ENCODE measurements around the gene TSPEAR.
"Not testable (repeated sequence)": the region's sequence is repeated elsewhere in the genome, so short reads cannot be mapped to it uniquely, and the experiment has no call there.

TSPEAR gene

DNA sequence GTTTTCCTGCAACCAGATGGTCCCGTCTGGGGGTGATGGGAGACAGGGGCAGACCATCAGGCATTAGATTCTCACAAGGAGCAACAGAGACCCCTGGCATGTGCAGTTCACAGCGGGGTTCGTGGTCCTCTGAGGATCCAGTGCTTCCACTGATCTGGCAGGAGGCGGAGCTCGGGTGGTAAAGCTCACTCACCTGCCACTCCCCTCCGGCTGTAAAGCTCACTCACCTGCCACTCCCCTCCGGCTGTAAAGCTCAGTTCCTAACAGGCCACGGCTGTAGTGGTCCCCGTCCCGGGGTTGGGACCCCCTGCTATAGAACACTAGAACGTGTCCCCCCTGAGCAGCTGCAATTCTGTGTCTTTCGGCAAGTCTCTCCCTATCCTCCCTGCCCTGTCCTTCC, 9.8 kb downstream of the TSPEAR start:
- no peak for DNase-seq

DNA sequence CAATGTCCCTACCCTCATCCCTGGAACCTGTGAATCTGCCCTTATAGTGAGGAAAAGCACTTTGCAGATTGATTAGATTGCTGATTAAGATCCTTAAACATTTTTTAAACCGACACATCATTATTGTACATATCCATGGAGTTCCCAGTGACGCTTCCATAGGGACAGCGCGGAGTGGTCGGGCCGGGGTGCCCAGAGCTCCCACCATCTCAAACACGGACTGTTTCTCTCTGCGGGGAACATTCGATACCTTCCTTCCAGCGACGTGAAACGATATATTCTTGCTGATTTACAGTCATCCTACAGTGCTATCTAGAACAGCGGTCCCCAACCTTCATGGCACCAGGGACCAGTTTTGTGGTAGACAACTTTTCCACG, 10.4 kb downstream of the TSPEAR start:
- DNase-seq, result no peak

DNA sequence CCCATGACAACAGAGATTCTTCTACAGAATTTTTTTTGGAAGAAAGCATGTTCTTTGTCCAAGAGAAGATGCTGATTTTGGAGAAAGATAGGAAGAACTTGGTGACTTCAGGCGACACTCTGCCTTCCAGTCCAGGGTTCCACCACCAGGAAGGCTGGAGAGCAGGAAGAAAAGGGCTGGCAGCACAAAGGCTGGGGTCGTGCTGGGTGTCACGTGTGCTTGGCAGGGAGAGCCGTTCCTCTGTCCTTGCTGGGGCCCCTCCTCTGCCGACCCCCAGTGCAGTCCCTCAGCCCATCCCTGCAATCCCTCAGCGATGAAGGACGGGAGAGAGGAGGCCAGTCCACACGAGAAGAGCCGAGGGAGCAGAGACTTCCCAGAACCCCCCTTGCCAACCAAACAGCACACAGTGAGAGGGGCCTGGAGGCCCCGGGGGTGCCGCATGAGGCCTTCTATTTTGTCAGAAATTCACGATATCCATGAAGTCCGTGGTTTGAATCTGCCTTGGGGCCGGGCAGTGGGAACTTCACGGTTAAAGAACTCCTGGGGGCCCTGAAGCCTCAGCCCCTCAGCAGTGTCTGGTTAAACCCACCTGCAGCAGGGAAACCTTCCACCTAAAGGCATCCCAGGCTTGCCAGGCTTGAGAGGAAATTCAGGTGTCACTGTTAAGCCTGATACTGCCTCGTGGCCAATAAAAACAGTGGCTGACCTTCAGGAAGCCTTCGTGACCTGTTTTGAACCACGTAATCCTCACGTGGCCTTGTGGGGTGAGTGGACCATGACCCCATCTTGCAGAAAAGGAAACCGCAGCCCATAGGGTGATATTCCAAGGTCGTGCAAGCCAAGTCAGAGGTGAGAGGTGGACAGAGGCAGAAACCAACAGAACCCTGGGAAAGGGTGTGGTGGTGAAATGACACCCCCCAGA, 11.0 kb downstream of the TSPEAR start:
- no peak for DNase-seq

DNA sequence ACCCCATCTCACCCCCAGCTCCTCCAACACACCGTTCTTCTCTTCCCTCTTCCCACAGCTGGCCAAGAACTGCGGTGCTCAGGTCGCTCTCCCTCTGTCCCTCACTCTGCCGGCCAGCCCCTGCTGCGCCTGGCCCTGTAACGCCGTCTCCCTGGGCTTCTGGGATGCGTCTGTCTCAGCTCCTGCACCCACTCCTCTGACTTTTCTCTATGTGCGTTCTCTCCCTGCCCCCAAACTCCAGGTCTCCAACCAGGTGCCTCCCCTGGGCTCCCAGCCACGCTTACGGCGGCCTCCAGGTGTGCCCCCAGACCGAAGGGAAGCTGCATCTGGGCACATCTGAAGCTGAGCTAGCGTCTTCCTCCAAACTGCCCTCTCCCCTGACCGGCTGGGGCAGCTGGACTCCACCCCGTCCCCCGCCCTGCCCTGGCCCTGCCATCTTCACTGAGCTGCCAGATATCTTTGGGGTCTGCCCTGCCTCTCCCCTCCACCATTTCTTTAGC, 11.8 kb downstream of the TSPEAR start:
- no peak for DNase-seq

DNA sequence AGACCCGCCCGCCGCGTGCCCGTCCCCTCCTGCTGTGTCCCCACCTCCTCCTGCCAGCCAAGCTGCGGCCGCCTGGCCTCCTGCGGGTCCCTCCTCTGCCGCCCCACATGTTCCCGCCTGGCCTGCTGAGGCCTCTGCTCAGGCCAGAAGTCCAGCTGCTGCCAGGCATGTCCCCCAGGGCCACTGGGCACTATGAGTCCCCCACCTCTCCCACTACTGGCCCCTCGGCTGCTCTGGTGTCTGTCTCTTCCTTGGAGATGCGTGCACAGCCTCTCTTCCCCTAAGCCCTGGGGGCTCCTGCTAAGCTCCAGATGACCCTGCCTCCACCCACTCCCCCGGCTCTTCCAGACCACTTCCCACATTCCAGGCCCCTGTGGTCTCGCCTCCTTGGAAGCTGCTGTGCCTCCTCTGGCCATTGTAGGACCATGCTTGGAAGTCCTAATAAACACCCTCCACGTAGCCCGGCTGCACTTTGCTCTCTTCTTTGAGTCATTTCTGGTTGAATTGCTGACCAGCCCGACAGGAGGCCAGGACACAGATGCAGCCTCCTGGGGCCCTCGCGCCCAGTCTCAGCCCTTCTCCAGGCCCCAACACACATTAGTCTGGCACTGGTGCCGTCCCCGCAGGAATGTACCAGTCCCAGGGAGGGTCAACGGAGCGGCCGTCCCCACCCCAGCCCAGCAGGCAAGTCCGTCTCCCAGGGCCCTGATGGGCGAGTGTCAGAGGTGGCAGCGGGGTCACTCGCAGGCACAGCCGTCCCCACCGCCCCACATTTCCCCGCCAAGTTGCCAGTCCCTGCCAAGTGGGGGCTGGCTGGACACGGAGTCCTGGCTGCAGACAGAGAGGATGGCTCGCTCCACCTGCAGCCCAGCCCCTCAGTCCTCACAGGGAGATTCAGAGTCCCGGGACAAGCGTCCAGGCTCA, 13.3 kb downstream of the TSPEAR start:
- DNase-seq, result no peak

DNA sequence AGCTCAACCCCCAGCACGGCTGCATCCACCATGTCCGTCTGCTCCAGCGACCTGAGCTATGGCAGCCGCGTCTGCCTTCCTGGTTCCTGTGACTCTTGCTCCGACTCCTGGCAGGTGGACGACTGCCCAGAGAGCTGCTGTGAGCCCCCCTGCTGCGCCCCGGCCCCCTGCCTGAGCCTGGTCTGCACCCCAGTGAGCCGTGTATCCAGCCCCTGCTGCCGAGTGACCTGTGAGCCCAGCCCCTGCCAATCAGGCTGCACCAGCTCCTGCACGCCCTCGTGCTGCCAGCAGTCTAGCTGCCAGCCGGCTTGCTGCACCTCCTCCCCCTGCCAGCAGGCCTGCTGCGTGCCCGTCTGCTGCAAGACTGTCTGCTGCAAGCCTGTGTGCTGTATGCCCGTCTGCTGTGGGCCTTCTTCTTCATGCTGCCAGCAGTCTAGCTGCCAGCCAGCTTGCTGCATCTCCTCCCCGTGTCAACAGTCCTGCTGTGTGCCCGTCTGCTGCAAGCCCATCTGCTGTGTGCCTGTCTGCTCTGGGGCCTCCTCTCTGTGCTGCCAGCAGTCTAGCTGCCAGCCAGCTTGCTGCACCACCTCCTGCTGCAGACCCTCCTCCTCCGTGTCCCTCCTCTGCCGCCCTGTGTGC, 14.1 kb downstream of the TSPEAR start, which contains the start of gene KRTAP10-12:
KRTAP10-12 (plus strand) TSS at position 1 of the 639 bp plus-strand sequence; CDS start at position 31, 30 bp downstream.
- DNase-seq, result not testable (repeated sequence)

DNA sequence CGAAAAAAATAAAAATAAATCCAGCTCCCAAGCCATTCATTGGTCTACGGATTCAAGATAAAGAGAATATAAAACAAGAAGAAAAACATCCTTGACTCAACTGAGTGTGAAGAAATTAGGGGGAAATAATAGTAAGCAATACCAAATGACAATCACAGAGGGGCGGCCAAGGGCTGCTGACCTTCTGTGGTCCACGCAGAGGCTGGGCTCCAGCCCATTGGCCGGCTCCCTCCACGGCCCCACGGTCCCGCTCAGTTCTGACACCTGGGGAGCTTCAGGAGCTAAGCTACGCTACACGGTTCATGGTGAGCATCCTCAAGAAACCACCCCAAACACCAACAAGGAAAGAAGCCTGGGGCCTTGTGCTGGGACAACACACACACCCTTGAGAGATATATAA, 14.8 kb downstream of the TSPEAR start:
- DNase-seq, result no peak

DNA sequence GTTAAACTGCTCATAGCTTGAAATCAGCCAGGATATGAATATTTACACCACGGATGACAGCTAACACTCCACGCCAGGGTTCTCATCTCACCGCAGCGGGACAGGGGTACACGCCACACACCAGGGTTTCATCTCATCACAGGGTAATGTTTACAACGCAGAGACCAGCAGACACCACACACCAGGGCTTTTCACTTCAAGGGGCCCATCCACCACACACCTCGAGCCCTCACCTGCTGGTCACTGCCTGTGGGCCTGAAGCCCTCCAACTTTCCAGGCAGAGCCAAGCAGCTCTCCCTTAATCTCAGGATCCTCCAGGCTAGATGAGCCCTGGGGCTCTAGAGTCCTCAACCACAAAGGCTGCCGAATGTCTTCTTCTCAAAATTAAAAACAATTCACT, 15.7 kb downstream of the TSPEAR start:
- no peak for DNase-seq

DNA sequence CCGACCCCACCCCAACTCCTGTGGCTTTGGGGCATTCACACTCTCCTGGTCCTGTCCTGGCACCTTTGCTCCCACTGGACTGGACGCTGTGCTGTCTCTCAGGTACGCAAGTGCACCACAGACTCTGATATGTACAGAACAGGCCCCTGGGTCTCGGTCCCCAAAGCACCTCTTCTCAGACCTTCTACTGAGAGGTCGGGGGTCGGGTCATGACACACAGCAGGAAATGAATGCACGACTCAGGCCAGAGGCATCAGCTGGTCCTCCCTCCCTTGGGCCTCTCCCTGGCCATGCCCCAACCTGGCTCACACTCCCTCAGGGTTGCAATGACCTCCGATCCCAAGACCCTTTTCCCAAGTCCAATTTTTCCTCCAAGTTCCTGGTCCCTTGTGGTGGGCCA, 16.2 kb downstream of the TSPEAR start:
- no peak for DNase-seq

DNA sequence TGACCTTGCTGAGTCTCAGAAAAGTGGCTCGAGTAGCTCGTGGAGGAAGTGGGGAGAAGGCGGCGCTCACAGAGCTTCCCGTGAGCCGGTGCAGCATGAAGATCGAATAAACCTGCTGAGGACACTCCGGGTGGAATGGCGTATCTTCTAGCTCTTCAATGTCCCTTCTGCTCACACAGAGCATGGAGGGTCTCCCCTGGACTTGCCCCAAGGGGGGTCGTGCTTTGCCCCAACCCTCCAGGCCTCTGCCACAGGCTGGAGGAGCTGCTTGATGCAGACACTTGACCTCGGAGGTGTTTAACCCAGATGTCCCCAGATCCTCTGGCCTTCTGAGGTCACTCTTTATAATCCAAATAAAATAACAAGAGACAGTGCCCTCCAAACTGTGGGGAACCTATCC, 16.6 kb downstream of the TSPEAR start:
- DNase-seq, result no peak

DNA sequence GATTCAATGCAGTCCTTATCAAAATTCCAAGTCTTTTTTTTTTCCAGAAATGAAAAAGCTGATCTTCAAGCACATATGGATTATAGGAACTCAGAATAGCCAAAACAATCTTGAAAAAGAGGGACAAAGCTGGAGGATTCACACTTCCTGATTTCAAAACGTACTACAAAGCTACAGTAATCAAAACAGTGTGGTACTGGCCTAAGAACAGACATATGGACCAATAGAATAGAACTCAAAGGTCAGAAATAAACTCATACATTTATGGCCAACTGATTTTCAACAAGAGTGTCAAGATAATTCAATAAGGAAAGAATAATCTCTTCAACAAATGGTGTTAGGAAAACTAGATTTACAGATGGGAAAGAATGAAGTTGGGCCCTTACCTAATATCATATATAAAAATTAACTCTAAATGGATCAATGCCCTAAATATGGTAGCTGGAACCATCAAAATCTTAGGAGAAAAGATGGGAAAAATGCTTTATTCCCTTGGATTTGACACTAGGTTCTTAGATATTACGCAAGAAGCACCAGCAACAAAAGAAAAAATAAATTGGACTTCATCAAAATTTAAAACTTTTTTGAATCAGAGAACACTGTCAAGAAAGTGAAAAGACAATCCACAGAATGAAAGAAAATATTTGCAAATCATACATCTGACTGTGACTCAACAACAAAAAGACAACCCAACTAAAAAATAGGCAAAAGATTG, 18.4 kb downstream of the TSPEAR start:
- DNase-seq, result no peak

DNA sequence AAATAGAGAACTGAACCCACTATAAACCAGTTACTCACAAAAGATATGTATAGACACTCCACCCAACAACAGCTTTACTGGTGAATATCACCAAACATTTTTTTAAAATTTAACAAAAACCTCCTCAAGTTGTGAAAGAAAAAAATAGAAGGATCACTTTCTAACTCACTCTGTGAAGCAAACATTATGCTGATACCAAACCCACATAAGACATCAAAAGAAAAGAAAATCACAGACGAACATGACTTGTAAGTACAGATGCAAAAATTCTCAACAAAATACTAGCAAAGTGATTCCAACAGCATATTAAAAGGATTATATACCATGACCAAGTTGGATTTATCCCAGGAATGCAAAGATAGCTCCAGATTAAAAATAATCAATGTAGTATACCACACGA, 19.7 kb downstream of the TSPEAR start:
- DNase-seq, result no peak

DNA sequence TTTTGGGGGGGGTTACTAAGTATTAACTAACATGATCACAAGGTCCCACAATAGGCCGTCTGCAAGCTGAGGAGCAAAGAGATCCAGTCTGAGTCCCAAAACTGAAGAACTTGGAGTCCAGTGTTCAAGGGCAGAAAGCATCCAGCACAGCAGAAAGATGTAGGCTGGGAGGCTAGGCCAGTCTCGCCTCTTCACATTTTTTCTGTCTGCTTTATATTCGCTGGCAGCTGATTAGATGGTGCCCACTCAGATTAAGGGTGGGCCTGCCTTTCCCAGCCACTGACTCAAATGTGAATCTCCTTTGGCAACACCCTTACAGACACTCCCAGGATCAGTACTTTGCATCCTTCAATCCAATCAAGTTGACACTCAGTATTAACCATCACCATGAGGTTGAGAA, 21.6 kb downstream of the TSPEAR start:
- DNase-seq, result not testable (repeated sequence)

DNA sequence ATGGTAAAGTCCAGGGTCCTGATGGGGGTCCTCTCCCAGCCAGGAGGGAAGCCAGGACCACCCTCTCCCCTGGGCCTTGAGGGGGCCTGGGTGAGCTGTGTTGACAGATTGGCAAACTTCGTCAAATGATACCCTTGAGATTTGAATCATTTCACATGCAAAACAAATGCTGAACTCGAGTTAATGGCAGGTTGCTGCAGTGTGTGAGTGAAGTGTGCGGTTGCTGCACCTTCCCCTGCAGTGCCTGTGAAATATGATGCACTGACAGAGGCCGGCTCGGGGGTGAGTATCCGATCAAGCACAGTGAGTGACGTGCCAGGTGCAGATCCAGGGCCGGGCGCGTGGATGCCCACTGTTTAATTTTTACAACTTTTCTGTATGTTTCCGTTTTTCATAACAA, 23.7 kb downstream of the TSPEAR start:
- DNase-seq, result no peak

DNA sequence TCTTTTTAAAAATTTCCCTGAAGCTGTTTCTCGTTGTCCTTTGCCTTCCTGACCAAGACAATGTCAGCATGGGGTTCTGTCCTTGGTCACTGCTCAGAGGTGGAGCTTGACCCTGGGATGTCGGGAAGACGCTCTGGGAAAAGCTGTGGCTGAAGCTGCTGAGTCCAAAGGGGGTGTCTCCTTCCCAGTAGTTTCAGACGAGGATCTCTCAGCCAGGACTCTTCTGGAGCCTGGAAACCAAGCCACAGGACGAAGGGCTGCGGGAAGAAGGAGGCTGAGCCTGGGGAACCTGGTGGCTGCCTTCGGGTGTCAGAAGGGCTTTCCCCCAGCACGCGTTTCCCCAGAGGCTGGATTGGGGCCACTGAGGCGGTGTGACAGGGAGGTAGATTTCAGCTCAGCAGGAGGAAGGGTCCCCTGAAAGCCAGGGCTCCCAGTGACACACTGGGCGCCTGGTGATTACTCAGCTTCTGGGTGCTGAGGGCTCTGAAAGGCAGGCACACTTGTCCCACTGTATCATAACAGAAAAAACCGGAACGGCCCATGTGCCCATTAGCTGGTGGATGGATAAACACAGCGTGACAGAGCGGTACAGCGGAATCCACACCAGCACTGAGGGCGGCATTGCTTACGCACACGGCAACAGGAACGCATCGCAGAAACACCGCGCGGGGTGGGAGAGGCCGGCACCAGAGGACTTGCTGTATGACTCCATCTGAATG, 24.4 kb downstream of the TSPEAR start:
- DNase-seq, result no peak

DNA sequence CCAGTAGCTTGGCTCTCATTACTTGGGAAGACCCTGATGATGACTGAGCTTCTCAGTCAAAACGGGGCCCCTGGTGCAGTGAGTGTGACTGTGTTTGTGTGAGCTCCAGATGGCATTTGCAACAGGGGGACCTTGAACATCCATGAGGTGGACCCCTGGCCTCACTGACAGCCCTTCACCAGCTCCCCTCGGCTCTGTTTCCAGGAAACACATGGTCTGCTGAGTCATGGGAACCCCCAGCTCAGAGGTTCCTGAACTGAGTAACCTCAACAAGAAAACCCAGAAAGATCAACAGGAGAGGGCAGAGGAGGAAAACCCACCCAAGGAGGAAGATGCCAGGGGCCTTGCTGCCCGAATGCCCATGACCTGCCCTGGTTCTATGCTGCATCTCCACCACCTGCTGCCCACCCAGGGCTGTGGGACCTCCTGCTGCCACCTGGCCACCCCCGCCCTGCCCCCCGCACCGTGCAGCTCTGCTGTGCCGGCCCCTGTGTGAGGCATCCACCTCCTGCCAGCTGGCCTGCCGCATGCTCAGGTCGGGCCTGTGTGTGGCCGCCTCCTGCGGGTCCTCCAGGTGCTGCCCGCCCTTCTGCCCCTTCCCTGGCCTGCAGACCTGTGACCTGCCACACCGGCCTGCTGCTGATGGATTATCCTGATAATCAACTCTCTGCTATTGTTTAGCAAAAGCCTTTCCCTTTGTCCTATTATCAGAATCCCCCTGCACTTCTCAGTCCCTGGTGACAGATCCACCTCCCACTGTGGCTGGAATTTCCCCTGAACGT, 25.2 kb downstream of the TSPEAR start:
- no peak for DNase-seq

DNA sequence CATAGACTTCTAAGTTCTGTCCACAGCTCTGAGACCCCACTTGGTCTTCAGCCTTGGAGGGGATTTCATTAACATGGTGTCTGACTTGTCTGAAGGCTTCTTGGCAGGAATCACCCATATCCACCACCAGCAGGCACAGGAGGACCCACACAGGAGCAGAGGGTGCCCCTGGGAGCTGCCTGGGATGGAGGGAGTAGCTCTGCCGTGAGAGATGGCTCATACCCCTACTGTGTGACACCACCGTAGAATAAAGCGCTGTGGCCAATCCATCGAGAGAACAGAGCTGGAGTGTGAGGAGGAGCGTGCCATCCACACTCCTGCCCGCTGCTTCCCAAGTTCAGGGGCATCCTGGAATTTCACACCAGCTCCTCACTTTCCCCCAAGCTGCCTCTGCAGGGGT, 26.3 kb downstream of the TSPEAR start:
- DNase-seq, result not testable (repeated sequence)

DNA sequence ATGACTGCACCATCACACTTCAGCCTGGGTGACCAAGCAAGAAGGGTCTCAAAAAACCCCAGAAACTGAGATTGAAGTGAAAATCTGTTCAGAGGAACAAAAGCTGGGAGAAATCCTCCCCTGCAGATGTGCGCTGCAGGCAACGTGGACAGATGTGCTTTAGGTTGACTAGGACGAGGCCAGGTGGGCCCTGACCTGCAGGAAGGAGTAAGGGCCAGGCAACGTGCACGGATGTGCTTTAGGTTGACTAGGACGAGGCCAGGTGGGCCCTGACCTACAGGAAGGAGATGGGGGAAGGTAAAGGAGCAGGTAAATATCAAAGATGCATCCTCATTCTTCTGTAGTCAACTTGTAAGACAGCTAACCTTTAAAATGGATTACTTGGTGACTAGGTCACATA, 26.9 kb downstream of the TSPEAR start:
- DNase-seq, result no peak

DNA sequence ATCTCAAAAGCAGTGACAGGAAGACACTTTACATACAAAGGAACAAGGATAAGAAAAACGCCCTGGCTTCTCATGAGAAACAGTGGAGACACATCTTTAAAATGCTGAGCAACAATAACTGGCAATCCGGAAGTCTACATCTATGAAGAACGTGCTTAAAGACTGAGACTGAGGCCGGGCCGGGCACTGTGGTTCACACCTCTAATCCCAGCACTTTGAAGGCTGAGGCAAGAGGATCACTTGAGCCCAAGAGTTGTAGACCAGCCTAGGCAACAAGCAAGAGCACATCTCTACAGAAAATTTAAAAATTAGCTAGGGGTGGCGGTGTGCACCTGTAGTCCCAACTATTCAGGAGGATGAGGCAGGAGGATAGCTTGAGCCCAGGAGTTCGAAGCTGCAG, 27.3 kb downstream of the TSPEAR start:
- DNase-seq, result no peak

DNA sequence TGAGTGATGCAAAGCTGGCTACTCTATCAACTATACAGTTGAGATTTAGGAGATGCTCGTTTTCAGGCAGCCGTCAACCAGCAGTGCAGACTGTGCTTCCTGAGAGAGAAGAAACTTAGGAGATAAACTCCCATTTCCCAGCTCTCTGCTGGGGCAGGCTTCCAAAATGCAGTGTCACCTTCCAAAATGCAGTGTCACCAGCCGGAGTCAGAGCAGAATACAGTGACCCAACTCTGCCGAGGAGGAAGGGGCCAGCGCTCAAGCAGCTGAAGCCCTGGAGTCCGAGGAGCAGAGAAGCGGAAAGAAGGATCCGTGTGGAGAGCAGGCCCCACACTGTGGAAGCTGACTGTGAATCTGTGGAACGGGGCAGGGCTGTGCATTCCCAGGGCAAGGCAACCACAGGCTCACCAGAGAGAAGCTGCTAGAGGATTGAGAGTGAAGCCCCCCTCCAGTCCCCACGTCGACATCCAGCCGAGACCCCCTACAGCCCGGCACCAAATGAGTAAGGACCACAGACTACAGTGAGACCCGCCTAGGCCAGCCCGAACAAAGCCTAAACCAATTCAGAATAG, 28.7 kb downstream of the TSPEAR start:
- no peak for DNase-seq
